ENCODE data around the gene KLHDC8A.
"Not testable (repeated sequence)": the region's sequence is repeated elsewhere in the genome, so short reads cannot be mapped to it uniquely, and the experiment has no call there.

KLHDC8A gene

DNA sequence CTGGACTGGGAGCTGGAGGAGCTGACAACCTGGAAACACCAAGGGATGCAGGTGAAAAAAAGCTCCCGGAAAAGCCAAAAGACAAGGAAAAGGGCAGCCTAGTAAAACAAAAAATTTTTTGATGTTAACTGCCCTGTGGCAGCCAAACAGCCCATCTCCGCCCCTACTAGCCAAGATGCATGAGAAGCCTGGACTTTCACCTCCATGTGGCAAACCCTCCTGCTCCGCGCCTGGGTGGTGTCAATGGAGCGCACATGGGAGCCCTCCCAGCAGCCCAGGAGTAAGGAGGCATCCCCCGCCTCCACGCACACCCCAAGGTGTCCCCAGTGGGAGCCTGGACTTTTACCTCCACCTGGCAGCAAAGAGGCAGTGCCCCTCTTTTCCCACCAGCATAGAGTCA is 34.7 kb upstream of the KLHDC8A start:
- no peak for DNase-seq (ENCODE audit: low read depth)
- TF ChIP-seq, protein P1, sequence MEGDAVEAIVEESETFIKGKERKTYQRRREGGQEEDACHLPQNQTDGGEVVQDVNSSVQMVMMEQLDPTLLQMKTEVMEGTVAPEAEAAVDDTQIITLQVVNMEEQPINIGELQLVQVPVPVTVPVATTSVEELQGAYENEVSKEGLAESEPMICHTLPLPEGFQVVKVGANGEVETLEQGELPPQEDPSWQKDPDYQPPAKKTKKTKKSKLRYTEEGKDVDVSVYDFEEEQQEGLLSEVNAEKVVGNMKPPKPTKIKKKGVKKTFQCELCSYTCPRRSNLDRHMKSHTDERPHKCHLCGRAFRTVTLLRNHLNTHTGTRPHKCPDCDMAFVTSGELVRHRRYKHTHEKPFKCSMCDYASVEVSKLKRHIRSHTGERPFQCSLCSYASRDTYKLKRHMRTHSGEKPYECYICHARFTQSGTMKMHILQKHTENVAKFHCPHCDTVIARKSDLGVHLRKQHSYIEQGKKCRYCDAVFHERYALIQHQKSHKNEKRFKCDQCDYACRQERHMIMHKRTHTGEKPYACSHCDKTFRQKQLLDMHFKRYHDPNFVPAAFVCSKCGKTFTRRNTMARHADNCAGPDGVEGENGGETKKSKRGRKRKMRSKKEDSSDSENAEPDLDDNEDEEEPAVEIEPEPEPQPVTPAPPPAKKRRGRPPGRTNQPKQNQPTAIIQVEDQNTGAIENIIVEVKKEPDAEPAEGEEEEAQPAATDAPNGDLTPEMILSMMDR (IDR thresholded peaks at IDR 0.05; ENCODE audit: control insufficient read depth, insufficient read depth, low read depth, low read length, missing control alignments) = no peak
- H3K4me3 ChIP-seq (ENCODE audit: control insufficient read depth, low read depth, low read length) = no peak overlapping the region

DNA sequence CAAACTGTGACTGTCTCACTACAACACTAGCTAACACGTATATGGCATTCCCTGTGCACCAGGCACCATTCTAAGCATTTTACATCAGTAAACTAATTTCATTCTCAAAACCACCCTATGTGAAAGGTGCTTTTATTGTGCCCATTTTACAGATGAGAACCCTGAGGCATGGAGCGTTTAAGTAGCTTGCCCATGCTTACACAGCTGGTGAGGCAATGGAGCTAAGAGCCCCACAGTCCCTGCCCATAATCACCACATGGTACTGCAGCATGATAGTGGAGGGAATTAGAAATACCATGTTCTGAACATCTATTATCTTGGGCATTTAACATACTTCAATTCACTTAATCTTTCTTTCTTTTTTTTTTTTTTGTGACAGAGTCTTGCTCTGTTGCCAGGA is 31.1 kb upstream of the KLHDC8A start:
- DNase-seq (ENCODE audit: low read depth) = no peak
- no peak overlapping the region for H3K4me3 ChIP-seq (ENCODE audit: control insufficient read depth, low read depth, low read length)
- TF ChIP-seq, protein P1 (IDR thresholded peaks at IDR 0.05; ENCODE audit: control insufficient read depth, insufficient read depth, low read depth, low read length, missing control alignments) = no peak

DNA sequence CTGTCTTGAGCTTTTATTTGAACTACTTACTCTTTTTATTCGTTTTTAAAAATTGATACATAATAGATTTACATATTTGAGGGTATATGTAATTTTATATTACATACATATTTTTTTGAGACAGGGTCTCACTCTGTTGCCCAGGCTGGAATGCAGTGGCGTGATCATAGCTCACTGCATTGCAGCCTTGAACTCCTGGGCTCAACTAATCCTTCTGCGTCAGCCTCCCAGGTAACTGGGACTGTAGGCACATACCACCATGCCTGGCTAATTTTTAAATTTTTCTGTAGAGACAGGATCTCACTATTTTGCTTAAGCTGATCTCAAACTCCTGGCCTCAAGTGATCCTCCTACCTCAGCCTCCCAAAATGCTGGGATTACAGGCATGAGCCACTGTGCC is 26.3 kb upstream of the KLHDC8A start:
- H3K4me3 ChIP-seq (ENCODE audit: control insufficient read depth, low read depth, low read length); DNase-seq (ENCODE audit: low read depth): not testable (repeated sequence)

DNA sequence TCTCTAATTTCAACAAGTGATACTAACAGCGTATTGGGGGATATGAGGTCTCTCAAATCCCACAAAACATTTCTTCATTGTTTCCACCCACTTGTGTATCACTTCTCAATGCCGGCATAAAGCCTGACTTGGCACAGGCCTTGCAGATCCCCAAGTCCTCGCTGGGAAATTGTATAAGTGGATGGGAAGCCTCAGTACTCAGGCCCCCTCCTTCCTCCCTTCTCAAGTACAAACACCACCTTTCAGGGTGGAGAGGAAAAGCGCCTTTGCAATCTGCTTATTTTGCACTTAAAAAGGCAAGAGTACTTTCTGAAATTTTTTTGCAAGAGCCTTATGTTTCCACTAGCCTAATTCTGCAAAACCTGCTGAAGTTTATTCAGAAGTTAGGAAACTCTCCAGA is 25.8 kb upstream of the KLHDC8A start:
- TF ChIP-seq, protein P1 (IDR thresholded peaks at IDR 0.05; ENCODE audit: control insufficient read depth, insufficient read depth, low read depth, low read length, missing control alignments) = no peak
- DNase-seq (ENCODE audit: low read depth) = no peak
- no peak overlapping the region for H3K4me3 ChIP-seq (ENCODE audit: control insufficient read depth, low read depth, low read length)

DNA sequence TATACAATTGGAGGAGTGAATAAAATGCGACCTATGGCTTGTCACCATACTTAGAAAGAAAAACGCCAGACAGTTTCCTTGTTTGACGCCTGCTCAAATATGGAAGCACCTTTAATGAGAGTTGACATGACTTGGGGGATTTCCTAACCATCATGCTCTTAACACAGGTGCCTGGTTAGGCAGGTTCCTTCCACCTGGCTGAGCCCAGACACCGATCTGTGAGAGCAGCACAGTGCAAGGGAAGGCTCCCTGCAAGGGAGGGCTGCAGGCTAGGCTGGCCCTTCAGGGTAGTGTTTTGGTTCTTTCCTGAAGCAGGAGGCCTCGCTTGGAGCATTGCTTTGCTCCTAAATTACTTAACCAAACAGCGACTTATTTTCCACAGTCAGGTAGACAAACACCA is 24.6 kb upstream of the KLHDC8A start:
- DNase-seq (ENCODE audit: low read depth) = no peak
- no peak overlapping the region for H3K4me3 ChIP-seq (ENCODE audit: control insufficient read depth, low read depth, low read length)
- TF ChIP-seq, protein P1 (IDR thresholded peaks at IDR 0.05; ENCODE audit: control insufficient read depth, insufficient read depth, low read depth, low read length, missing control alignments) = no peak

DNA sequence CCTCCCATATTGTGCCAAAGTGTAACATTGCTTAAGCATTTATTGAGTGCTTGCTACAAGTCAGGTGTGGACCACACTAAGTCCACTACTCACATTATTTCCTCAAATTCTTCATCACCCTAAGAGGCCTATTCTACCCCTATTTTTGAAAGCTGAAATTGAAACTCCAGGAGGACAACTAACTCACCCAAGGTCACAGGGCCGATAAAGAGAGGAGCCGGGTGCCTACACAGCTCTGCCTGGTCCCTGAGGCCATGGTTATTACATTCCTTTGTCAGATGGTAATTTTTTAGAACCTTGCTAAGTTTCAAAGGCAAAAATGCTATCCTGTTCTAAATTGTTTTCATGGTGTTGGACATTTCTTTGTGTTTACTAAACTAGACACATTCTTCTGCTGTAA is 24.2 kb upstream of the KLHDC8A start:
- no peak for DNase-seq (ENCODE audit: low read depth)
- no peak overlapping the region for H3K4me3 ChIP-seq (ENCODE audit: control insufficient read depth, low read depth, low read length)
- TF ChIP-seq, protein P1 (IDR thresholded peaks at IDR 0.05; ENCODE audit: control insufficient read depth, insufficient read depth, low read depth, low read length, missing control alignments) = no peak

DNA sequence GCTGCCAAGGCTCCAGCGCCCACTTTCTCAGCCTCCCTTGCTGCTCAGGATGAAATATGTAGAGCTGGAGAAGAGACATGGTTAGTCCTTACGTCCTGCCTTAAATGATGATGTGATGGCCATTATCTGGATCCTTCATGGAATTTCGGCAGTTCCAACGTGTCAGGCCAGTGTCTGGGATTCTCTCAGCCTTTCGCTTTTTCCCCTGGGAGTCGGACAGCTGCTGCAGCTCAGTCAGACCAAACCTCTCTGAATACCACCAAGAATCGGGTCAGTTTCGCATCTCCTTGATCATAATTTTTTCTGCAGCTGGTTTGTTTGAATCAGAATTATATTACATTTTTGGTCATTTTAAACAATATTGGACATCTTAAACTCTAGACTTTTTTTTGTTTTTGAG is 22.3 kb upstream of the KLHDC8A start:
- DNase-seq (ENCODE audit: low read depth) = no peak
- H3K4me3 ChIP-seq (ENCODE audit: control insufficient read depth, low read depth, low read length) = no peak overlapping the region
- TF ChIP-seq, protein P1 (IDR thresholded peaks at IDR 0.05; ENCODE audit: control insufficient read depth, insufficient read depth, low read depth, low read length, missing control alignments) = no peak
